K562 (cell line): Measurements from ENCODE around the gene MDM4. TPM values are rescaled to one million over a fixed set of nuclear protein-coding genes. Genes with fewer than 3 reads are reported as not detected.

ENCODE experiments used
- BRCA1 ChIP-seq, 2 experiments: fragments of 450-650 bp in 1 of 2; sonication (generic) in 1 of 2; formaldehyde crosslinking in 1 of 2; IDR thresholded peaks; 2 replicates each; pipeline versions ENCODE4 v1.5.0 to v1.6.1; 2017 to 2020; ENCODE audit warnings: mild to moderate bottlenecking in 1 of 2, missing genetic modification reagents in 1 of 2
- BRF1 ChIP-seq: IDR thresholded peaks from 3 replicates; pipeline ENCODE4 v1.6.1; 2011; ENCODE audit warnings: borderline replicate concordance, mild to moderate bottlenecking; ENCODE audit not compliant: insufficient read length; ENCODE audit errors: extremely low read depth
- E2F4 ChIP-seq: sonication (generic); formaldehyde crosslinking; IDR thresholded peaks from 2 replicates; pipeline ENCODE4 v1.8.0; 2022; ENCODE audit warnings: mild to moderate bottlenecking, low read depth, missing genetic modification reagents
- EP300 ChIP-seq: IDR thresholded peaks from 2 replicates; pipeline ENCODE4 v1.6.1; 2012; ENCODE audit warnings: low read length, improper control_type of control experiment
- HES1 ChIP-seq: fragments of 450-650 bp; IDR thresholded peaks from 2 replicates; pipeline ENCODE4 v1.6.1; 2016; ENCODE audit warnings: low read depth, mild to moderate bottlenecking, moderate library complexity
- HIVEP1 ChIP-seq: fragments of 250-450 bp; sonication (Bioruptor Pico); IDR thresholded peaks from 2 replicates; pipeline ENCODE4 v1.4.0; 2020; ENCODE audit warnings: mild to moderate bottlenecking
- NCOA4 ChIP-seq: fragments of 450-650 bp; IDR thresholded peaks from 2 replicates; pipeline ENCODE4 v1.6.1; 2018; ENCODE audit warnings: mild to moderate bottlenecking; ENCODE audit not compliant: partially characterized antibody
- PATZ1 ChIP-seq: fragments of 250-450 bp; sonication (Bioruptor Pico); IDR thresholded peaks from 2 replicates; pipeline ENCODE4 v1.5.0; 2020; ENCODE audit warnings: mild to moderate bottlenecking, borderline replicate concordance
- SIN3B ChIP-seq: fragments of 450-650 bp; IDR thresholded peaks from 2 replicates; pipeline ENCODE4 v1.6.1; 2017; ENCODE audit warnings: low read depth, mild to moderate bottlenecking, moderate library complexity
- SRSF7 ChIP-seq: fragments of 200-400 bp; formaldehyde crosslinking; optimal IDR thresholded peaks from 2 replicates; pipeline ENCODE3; 2017; ENCODE audit warnings: mild to moderate bottlenecking, low read depth, low read length
- TAF7 ChIP-seq: fragments of 450-650 bp; IDR thresholded peaks from 2 replicates; pipeline ENCODE4 v1.6.1; 2016; ENCODE audit warnings: missing genetic modification characterization, missing compliant biosample characterization
- TEAD4 ChIP-seq, 2 experiments: sonication (generic) in 1 of 2; formaldehyde crosslinking in 1 of 2; IDR thresholded peaks; 2 replicates each; pipeline versions ENCODE4 v1.6.1 to v1.8.0; 2012 to 2022; ENCODE audit warnings: borderline replicate concordance in 1 of 2, inconsistent platforms in 1 of 2, low read length in 1 of 2, mild to moderate bottlenecking in 1 of 2, missing genetic modification reagents in 1 of 2
- TGIF2 ChIP-seq: sonication (generic); formaldehyde crosslinking; IDR thresholded peaks from 2 replicates; pipeline ENCODE4 v1.8.1; 2022; ENCODE audit warnings: mild to moderate bottlenecking, missing genetic modification reagents, moderate library complexity
- TSHZ1 ChIP-seq: fragments of 250-450 bp; sonication (Bioruptor Pico); IDR thresholded peaks from 2 replicates; pipeline ENCODE4 v1.4.0; 2020; ENCODE audit warnings: mild to moderate bottlenecking, moderate library complexity
- ZBTB5 ChIP-seq: fragments of 450-650 bp; IDR thresholded peaks from 2 replicates; pipeline ENCODE4 v1.6.1; 2017; ENCODE audit warnings: antibody characterized with exemption
- ZNF212 ChIP-seq: fragments of 450-650 bp; formaldehyde crosslinking; IDR thresholded peaks from 2 replicates; pipeline ENCODE4 v1.4.0; 2020; ENCODE audit warnings: mild to moderate bottlenecking
- ZNF232 ChIP-seq: sonication (generic); formaldehyde crosslinking; IDR thresholded peaks from 2 replicates; pipeline ENCODE4 v1.8.0; 2022; ENCODE audit warnings: mild to moderate bottlenecking, missing genetic modification reagents
- polyA plus RNA-seq, 8 experiments: library from polyadenylated mRNA; depleted of rRNA in 4 of 8; stranded (reverse) in 5 of 8; unstranded in 3 of 8; fragments of >200 nt; fragmentation: Nextera tagmentation in 2 of 8; fragmentation: Illumina TruSeq in 1 of 8; extraction: Ambion mirVana in 2 of 8; extraction: Trizol in 1 of 8; gene quantifications; 2 replicates each; pipeline versions ENCODE4 v1.2.1 to v1.2.3, GENCODE V29; 2011 to 2014; ENCODE audit warnings: inconsistent platforms in 1 of 8, missing spikeins in 1 of 8
- total RNA-seq, 7 experiments: library from RNA; depleted of rRNA in 6 of 7; stranded (reverse); fragments of >200 nt in 6 of 7; fragmentation: Illumina TruSeq in 2 of 7; extraction: Trizol in 2 of 7; gene quantifications; 2 replicates each; pipeline versions ENCODE4 v1.2.1 to v1.2.3, GENCODE V29; 2011 to 2021; ENCODE audit warnings: low replicate concordance in 1 of 7

Gene MDM4
- total and polyA plus RNA-seq, 9 of the 15 experiments (the other 6 are each of a cell fraction or from before 2014, with no cell fraction given), result 3.3 to 61.7 (median 21.2) TPM

- TF ChIP-seq HIVEP1 (CRISPR knock-in tag) (no peak), PATZ1 (CRISPR knock-in tag) (no peak), EP300 (peak; percentile 85), NCOA4 (no peak), TSHZ1 (CRISPR knock-in tag) (no peak), ZNF232 (no peak), E2F4 (CRISPR knock-in tag) (no peak), BRCA1 (IDR thresholded peaks at IDR 0.05) (no peak), BRCA1 (CRISPR knock-in tag; IDR thresholded peaks at IDR 0.05) (no peak), BRF1 (no peak), TEAD4 (IDR thresholded peaks at IDR 0.05; ENCODE audit: low read length) (peak; percentile 75), TEAD4 (CRISPR knock-in tag; IDR thresholded peaks at IDR 0.05; ENCODE audit: borderline replicate concordance) (no peak), HES1 (0 out of 2 replicates have a peak, but pooled peaks have one; percentile 35), TGIF2 (CRISPR knock-in tag) (no peak; the same call in 1 of the 2 replicates), ZNF212 (CRISPR knock-in tag) (peak; percentile 77; the same call in 1 of the 2 replicates), SRSF7 (no peak), TAF7 (tag) (peak; percentile 93), ZBTB5 (peak; percentile 86), SIN3B (no peak; the same call in 1 of the 2 replicates)
Observed at GRCh38 chr1:204506201-204506968, 9.8 kb upstream of the MDM4 start (continued).
